Muscle layer of colon (tissue), 2 donors: ENCODE results near the gene TPM3.
"Not testable (repeated sequence)": the region's sequence is repeated elsewhere in the genome, so short reads cannot be mapped to it uniquely, and the experiment has no call there.

Experiments
- H3K27ac ChIP-seq: one replicate; pipeline ENCODE4 v1.7.0; 2013; ENCODE audit warnings: low read depth, mild to moderate bottlenecking, low read length, moderate library complexity
- H3K27me3 ChIP-seq, 2 donors: one replicate each; pipeline ENCODE4 v1.7.0; 2013; ENCODE audit warnings: low read length in 2 of 2, mild to moderate bottlenecking in 2 of 2; ENCODE audit not compliant: insufficient read depth in 2 of 2, control insufficient read depth in 1 of 2
- H3K36me3 ChIP-seq: one replicate; pipeline ENCODE4 v1.7.0; 2013; ENCODE audit warnings: mild to moderate bottlenecking, low read length; ENCODE audit not compliant: insufficient read depth
- H3K4me1 ChIP-seq: one replicate; pipeline ENCODE4 v1.7.0; 2013; ENCODE audit warnings: mild to moderate bottlenecking, low read length; ENCODE audit not compliant: insufficient read depth
- H3K4me3 ChIP-seq, 2 donors: one replicate each; pipeline ENCODE4 v1.7.0; 2013; ENCODE audit warnings: low read length in 2 of 2, low read depth in 1 of 2, mild to moderate bottlenecking in 1 of 2, moderate library complexity in 1 of 2
- H3K9ac ChIP-seq: one replicate; pipeline ENCODE4 v1.7.0; 2013; ENCODE audit warnings: low read length
- H3K9me3 ChIP-seq: one replicate; pipeline ENCODE4 v1.7.0; 2013; ENCODE audit warnings: mild to moderate bottlenecking, low read length
- donor health status: abdominal sarcoma.
- donor health status: Adenocarcinoma of cecum.

Gene TPM3

GRCh38 chr1:154221278-154222001, 29.5 kb upstream of the TPM3 start:
- Histone ChIP-seq H3K27ac (peak overlapping the region; percentile 88), H3K4me1 (peaks cover 50% of the 10 kb centered on the region), H3K36me3 (peaks cover 27% of the 10 kb centered on the region), H3K4me3 (peak overlapping the region; percentile 67 to 90), H3K27me3 (no peaks in the 10 kb centered on the region), H3K9me3 (no peaks in the 10 kb centered on the region), H3K9ac (peak overlapping the region; percentile 85)

GRCh38 chr1:154220970-154221277, 29.0 kb upstream of the TPM3 start:
- peak overlapping the region; percentile 85 for H3K9ac ChIP-seq
- no peaks in the 10 kb centered on the region for H3K27me3 ChIP-seq
- peak overlapping the region; percentile 67 to 90 for H3K4me3 ChIP-seq
- H3K4me1 ChIP-seq: peaks cover 50% of the 10 kb centered on the region
- H3K36me3 ChIP-seq: peaks cover 25% of the 10 kb centered on the region
- no peaks in the 10 kb centered on the region for H3K9me3 ChIP-seq
- H3K27ac ChIP-seq: peak overlapping the region; percentile 88

DNA sequence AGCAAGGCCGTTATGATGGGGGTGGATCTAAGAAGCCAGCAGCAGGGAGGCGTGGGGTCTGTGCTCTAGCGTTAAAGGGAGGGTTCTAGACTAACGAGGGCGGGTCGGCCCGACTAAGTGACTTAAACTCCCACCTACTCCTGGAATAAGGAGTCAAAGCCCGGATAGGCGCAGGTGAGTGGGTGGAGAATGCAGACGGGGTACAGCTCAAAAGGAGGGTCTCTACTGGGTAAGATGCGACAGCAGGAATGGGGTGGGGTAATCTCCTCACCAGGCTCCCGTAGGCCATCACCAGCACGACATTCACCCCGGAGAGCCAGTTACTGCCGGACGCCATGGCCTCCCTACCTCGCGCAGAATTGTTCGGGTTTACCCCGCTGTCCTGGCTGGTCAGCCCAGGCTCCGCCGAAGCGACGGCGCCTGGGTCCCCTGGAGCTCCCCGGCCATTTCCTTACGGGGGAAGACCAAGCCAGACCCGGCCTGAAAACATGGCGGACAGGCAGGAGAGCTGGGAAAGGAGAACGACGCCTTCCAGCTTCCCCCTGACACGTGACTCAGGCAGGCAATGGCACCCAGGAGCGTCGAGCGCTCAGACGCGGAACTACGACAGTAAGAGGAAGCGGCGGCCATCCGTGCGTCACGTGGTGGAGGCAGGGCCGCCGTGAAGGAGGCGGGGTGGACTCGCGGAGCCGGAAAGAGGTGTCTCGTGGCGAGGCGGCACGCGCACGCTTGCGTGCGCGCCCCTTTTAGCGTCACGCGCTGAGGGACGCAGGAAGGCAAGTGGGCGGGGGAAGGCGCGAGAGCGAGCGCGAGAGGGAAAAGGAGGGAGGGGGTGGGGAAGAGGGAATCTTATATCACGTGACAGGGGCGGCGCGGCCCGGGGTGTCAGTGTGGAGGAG, 28.4 kb upstream of the TPM3 start, which contains the start of gene UBAP2L:
Gene UBAP2L, plus strand, starts transcription at position 885 of the 899 bp plus-strand sequence. CDS start 4,169 bp downstream, outside the sequence.
- H3K4me1 ChIP-seq: peaks cover 50% of the 10 kb centered on the region
- no peaks in the 10 kb centered on the region for H3K9me3 ChIP-seq
- no peaks in the 10 kb centered on the region for H3K27me3 ChIP-seq
- H3K27ac ChIP-seq: peak within 1 kb of the TSS; percentile 95
- peak within 1 kb of the TSS; percentile 100 for H3K9ac ChIP-seq
- H3K4me3 ChIP-seq: peak within 1 kb of the TSS; percentile 90 to 97
- peaks cover 25% of the 10 kb centered on the region for H3K36me3 ChIP-seq

- peaks cover 25% of the 10 kb centered on the region for H3K36me3 ChIP-seq
- H3K27ac ChIP-seq: peak overlapping the region; percentile 95
- no peaks in the 10 kb centered on the region for H3K9me3 ChIP-seq
- peak overlapping the region; percentile 100 for H3K9ac ChIP-seq
- H3K27me3 ChIP-seq: no peaks in the 10 kb centered on the region
- H3K4me1 ChIP-seq: peaks cover 50% of the 10 kb centered on the region
- peak overlapping the region; percentile 76 to 97 for H3K4me3 ChIP-seq
Observed at GRCh38 chr1:154219541-154219940, 27.6 kb upstream of the TPM3 start.

DNA sequence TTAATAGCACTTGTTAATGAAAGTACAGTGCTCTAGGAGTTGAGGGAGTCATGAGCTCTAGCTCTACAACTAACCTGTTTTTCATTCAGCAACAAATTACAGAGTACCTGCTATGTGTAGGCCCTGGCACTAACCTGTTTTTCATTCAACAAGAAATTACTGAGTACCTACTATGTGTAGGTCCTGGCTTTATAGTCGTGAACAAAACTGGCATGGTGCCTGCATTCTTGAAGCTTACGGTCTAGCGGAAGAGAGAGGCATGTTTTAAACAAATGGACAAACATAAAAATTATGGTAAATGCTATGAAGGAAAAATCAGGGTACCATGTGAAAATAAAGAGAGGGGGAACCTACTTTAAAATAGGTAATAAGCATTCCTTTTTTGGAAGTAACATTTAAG, 26.6 kb upstream of the TPM3 start:
- Histone ChIP-seq H3K4me1 (peaks cover 44% of the 10 kb centered on the region), H3K27me3 (no peaks in the 10 kb centered on the region), H3K9ac (peak overlapping the region; percentile 100), H3K27ac (no peak overlapping the region), H3K4me3 (peak overlapping the region; percentile 14 to 97), H3K9me3 (no peaks in the 10 kb centered on the region), H3K36me3 (peaks cover 35% of the 10 kb centered on the region)

DNA sequence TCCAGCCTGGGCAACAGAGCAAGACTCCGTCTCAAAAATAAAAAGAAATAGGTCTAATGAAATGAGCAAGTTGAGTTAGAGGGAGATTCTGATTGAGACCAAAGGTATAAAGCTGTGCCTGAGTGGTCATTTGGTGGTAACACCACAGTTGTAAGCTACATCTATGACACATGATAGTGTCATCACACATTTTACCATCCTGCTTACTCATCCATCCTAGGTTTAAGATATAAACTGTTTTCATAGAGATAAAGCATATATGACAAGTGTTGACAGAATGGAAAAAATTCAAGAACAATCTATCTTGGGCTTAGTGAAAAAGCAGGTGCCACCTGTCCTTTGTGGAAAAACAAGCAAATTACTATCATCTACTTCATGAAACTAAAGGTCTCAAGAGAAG, 21.4 kb upstream of the TPM3 start:
- no peak overlapping the region for H3K4me3 ChIP-seq
- H3K36me3 ChIP-seq: peaks cover 57% of the 10 kb centered on the region
- H3K27me3 ChIP-seq: no peaks in the 10 kb centered on the region
- H3K9me3 ChIP-seq: no peaks in the 10 kb centered on the region
- H3K27ac ChIP-seq: no peak overlapping the region
- H3K4me1 ChIP-seq: peaks cover 11% of the 10 kb centered on the region
- no peak overlapping the region for H3K9ac ChIP-seq

DNA sequence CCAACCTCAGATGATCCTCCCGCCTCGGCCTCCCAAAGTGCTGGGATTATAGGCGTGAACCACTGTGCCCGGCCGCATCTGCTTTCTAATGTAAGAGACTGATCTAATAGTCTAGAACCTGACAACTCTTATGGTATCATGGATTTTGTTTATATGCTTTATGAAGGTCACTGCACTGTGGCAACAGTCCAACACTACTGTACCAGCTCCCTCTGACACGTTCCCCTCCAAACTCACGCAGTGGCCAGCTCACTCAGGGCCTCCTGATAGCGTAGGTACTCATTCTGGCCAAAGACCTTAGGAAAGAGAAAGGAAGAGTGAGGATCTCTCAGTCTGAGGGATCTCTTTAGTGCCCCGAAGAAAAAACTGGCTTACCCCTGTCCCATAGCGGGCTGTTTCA, 20.2 kb upstream of the TPM3 start:
- Histone ChIP-seq H3K36me3 (peaks cover 54% of the 10 kb centered on the region), H3K9ac (no peak overlapping the region), H3K4me1 (peaks cover under 1% of the 10 kb centered on the region), H3K9me3 (no peaks in the 10 kb centered on the region), H3K27ac (no peak overlapping the region), H3K27me3 (no peaks in the 10 kb centered on the region), H3K4me3 (no peak overlapping the region)

DNA sequence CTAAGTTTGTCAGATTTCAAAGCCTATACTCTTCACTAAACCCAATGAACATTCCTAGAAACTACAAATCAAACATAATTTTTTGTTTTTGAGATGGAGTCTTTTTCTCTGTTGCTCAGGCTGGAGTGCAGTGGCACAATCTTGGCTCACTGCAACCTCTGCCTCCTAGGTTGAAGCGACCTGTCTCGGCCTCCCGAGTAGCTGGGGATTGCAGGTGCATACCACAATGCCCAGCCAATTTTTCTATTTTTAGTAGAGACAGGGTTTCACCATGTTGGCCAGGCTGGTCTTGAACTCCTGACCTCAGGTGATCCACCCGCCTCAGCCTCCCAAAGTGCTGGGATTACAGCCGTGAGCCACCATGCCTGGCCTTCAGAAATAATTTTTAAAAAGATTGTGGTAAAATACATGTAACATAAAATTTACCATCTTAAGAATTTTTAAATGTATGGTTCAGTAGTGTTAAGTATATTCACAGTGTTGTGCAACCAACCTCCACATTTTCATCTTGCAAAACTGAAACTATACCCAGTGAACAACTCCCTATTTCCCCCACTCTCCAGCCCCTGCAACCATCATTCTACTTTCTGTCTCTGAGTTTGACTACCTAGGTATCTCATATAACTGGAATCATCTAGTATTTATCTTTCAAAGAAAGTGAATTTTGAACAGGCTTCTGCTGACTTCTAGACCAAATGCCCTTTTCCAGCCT, 16.9 kb upstream of the TPM3 start:
- H3K9me3 ChIP-seq: no peaks in the 10 kb centered on the region
- no peak overlapping the region for H3K9ac ChIP-seq
- H3K27me3 ChIP-seq: no peaks in the 10 kb centered on the region
- H3K4me3 ChIP-seq: no peak overlapping the region
- no peak overlapping the region for H3K27ac ChIP-seq
- peaks cover 65% of the 10 kb centered on the region for H3K36me3 ChIP-seq
- no peaks in the 10 kb centered on the region for H3K4me1 ChIP-seq

DNA sequence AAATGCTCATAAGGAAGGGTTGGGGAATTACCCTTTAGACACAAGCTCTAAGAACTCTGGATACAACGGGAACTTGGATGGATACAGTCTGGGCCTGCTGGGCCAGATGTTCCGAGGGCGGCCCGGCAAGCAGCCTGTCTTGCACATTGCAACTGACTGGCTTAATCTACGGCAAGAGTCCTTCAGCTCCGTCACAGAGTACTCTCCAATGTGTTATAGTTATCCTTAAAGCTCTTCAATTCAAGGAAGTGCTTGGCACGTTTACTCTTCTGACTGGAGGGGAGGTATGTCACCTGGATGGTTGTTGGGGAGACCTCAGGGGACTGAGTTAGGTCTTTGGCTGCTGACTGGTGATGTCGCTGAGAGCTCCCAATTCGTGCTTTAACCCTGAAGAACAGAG, 15.4 kb upstream of the TPM3 start:
- peaks cover 49% of the 10 kb centered on the region for H3K36me3 ChIP-seq

DNA sequence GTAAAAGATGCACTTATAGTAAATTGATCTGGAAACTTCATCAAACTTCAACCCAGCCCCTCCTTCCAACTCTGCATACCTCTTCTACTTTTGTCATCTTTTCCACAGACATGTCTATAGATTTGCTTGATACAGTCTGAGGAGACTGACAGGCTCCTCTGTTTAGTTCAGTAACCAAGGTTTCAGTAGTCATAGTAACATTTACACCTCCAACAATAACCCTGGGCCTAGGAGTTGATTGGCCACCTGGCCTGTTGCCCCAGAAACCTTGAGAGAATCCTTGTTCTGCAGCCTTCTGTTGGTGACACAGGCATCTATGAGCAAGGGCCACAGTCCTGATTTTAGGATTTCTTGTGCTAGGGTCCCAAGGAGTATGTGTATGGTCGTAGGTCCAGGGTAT, 14.3 kb upstream of the TPM3 start, which contains the start of gene CFAP141:
Gene CFAP141, minus strand, starts transcription at position 138 of the 400 bp plus-strand sequence. Its CDS starts 26 bp downstream, at position 112.
- H3K27me3 ChIP-seq: no peaks in the 10 kb centered on the region
- H3K4me3 ChIP-seq: no peak within 1 kb of the TSS
- no peak within 1 kb of the TSS for H3K9ac ChIP-seq
- no peak within 1 kb of the TSS for H3K27ac ChIP-seq
- H3K9me3 ChIP-seq: no peaks in the 10 kb centered on the region
- H3K4me1 ChIP-seq: no peaks in the 10 kb centered on the region
- H3K36me3 ChIP-seq: peaks cover 40% of the 10 kb centered on the region

More for the DNA sequence above, 15.4 kb upstream of the TPM3 start:
- Histone ChIP-seq H3K27ac (no peak overlapping the region), H3K4me3 (no peak overlapping the region), H3K9ac (no peak overlapping the region), H3K27me3 (no peaks in the 10 kb centered on the region), H3K9me3 (no peaks in the 10 kb centered on the region), H3K4me1 (no peaks in the 10 kb centered on the region)

- H3K9ac ChIP-seq: not testable (repeated sequence)
- H3K36me3 ChIP-seq: peaks cover 40% of the 10 kb centered on the region
Observed at GRCh38 chr1:154205778-154206177, 13.9 kb upstream of the TPM3 start.

More at GRCh38 chr1:154205778-154206177, 13.9 kb upstream of the TPM3 start:
- H3K4me1 ChIP-seq, H3K9me3 ChIP-seq, H3K27ac ChIP-seq, H3K27me3 ChIP-seq, H3K4me3 ChIP-seq: not testable (repeated sequence)
